ENCODE data around the gene CIC.

The CIC gene

GRCh38 chr19:42242069-42242511 is 27.0 kb upstream of the CIC start:
- peak in 5 of 42 donors; percentile 19 to 45 (median 34) for DNase-seq
- intact Hi-C loops (cut with DNase I): loop anchor here (2.0 to 10.0 kb wide), 2 partner anchors 39 to 83 kb away; partner anchors contain the start of gene MEGF8

- DNase-seq: peak; percentile 99 to 100 (median 100)
- intact Hi-C loops (cut with DNase I): loop anchor here (2.0 to 10.0 kb wide), 2 partner anchors 38 to 82 kb away; partner anchors contain the start of gene MEGF8
Observed at GRCh38 chr19:42242512-42243409, 26.3 kb upstream of the CIC start, which contains the start of gene GSK3A. TSS of gene GSK3A (minus strand) at chr19:42242602. CDS start at chr19:42242465, 137 bp downstream.

DNA sequence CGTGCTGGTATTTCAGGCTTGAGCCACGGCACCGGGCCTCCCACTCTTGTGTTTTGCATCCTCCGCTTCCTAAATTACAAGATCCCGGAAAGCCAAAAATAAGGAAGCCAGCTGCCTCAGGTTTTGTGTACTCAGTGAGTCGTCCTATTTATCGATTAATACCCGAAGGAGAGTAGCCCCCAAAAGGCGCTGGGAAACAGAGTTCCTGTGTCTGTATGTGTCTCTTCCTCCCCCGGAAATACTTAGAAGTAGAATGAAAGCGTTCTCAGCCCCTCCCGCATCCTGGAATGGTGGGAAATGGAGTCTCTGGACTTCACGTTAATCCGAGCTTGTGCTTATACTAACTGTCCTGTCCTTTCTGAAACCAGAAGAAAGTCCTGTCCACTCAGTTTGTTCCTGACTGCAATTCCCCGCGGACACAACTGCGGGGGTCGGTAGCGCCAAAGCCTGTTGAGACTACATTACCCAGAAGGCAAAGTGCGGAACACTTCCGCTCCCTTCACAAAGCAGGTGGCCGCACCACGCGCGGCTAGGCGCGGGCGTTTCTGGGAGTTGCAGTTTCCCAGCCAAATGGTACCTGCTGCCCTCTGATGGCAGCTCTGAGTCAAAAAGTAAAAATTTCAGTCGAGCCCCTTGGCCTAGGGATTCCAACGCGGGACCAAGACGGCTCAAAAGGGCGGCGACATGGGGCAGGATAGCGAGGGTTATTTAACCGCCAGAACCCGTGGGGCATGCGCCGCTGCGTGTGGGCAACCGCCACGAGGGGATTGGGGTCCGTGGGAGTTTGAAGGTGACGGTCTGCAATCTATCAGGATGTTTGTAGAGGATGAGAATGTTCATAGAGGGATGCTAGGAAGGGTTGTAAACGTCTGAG is 24.5 kb upstream of the CIC start:
- intact Hi-C loops (cut with DNase I): loop anchor here (10.0 kb wide), 1 partner anchor 80 kb away; the partner anchor contains the start of gene MEGF8

GRCh38 chr19:42245231-42245630 is 23.8 kb upstream of the CIC start:
- intact Hi-C loops (cut with DNase I): loop anchor here (10.0 kb wide), 1 partner anchor 80 kb away; the partner anchor contains the start of gene MEGF8
- peak in 3 of 42 donors; percentile 11 to 48 (median 27) for DNase-seq

More for the DNA sequence above, 24.5 kb upstream of the CIC start:
- peak; percentile 88 to 98 (median 95) for DNase-seq

GRCh38 chr19:42246143-42246921 is 22.7 kb upstream of the CIC start:
- intact Hi-C loops (cut with DNase I): loop anchor here (10.0 kb wide), 1 partner anchor 78 kb away; the partner anchor contains the start of gene MEGF8
- peak; percentile 81 to 98 (median 90) for DNase-seq

DNA sequence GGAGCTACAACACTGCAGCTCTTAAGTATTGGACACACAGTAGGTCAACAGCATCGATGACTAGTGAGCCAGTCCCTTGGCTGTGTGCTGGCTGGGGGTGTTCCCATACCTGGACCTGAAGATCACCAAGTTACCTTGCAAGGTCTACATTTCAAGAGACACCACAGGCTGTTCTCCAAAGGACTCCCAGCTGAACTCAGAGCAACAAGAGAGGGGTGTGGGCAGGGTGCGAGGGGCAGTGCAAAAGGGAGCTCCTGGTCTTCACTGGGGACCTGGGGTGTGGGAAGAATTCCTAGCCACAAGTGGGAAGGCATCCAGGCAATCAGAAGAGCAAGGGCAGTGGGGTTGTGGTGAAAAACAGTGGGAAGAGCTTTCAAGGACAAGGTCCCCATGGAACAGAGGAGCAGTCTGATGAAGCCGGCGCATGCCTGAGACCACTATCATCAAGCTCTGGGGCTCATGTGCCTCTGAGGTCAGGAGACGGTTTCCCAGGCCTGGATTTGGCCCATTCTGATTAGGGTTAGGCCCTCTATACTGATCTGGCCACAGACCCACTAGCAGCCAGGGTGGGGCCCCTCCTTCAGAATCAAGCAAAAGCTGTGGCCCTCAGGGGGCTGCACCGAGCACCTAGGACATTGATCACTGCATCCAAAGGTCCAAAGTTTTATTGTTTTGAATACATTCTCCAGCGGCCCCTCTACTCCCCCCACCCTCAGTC is 22.0 kb upstream of the CIC start:
- peak in 1 of 42 donors; percentile 45 for DNase-seq
- intact Hi-C loops (cut with DNase I): loop anchor here (10.0 kb wide), 1 partner anchor 78 kb away; the partner anchor contains the start of gene MEGF8

DNA sequence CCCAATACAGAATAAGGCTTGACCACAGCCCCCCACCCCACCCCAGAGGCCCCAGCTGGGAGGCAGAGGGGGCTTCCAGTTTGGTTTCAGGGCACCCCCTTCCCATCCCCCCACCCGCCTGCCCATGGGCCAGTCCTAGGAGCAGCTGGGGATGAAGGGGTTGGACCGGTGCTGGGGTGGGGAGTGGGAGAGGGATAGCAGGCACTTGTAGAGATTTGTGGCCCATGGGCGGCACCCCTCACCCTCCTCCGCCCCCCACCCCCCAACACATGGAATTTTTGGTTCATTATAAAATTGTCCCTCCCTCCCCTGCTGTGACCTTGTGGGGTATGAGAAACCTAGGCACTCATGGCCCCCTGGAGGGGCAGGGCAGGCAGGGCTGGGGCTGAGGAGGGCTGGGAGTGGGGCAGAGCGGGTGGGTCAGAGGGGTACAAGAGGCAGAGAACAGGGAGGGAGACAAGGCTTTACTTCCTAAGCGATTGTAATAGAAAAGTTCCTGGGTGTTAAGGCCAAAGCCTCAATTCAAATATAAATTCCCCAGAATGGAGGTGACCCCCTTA is 21.3 kb upstream of the CIC start:
- no peak for DNase-seq
- intact Hi-C loops (cut with DNase I): loop anchor here (10.0 kb wide), 1 partner anchor 77 kb away; the partner anchor contains the start of gene MEGF8

- peak in 2 of 42 donors; percentile 8 to 14 for DNase-seq
Observed at GRCh38 chr19:42248270-42249148, 20.5 kb upstream of the CIC start.

DNA sequence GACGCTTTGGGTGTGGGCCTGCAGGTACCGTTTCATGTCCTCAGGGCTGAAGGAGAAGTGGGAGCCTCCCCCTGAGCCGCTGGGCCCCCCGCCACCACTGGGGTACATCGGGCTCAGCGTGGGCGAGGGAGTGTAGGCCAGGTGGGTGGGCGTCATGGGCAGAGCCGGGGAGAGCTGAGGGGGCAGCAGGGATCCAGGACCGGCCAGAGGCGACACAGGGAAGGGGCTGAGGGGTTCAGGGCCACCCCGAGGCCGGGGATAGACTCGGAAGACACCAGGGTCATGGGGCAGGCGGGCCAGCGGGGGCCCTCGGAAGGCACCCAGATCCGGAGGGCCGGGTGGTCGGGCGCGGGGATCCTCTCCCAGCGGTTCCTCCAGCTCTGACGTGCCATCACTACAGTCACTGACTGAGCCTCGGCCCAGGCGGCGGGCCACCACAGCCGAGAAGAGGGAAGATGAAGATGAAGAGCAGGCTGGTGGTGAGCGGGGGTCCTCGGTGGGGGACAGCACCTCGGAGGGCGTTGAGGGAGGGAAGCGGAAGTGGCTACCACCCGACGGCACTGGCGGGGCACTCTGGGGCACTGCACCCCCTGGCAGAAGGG is 19.8 kb upstream of the CIC start:
- peak in 2 of 42 donors; percentile 11 to 19 for DNase-seq
- intact Hi-C loops (cut with DNase I): loop anchor here (10.0 kb wide), 1 partner anchor 76 kb away; the partner anchor contains the start of gene MEGF8

More at GRCh38 chr19:42248270-42249148, 20.5 kb upstream of the CIC start:
- intact Hi-C loops (cut with DNase I): loop anchor here (10.0 kb wide), 1 partner anchor 76 kb away; the partner anchor contains the start of gene MEGF8

- intact Hi-C loops (cut with DNase I): loop anchor here (10.0 kb wide), 1 partner anchor 75 kb away; the partner anchor contains the start of gene MEGF8
- DNase-seq: no peak
Observed at GRCh38 chr19:42249769-42250168, 19.3 kb upstream of the CIC start.

DNA sequence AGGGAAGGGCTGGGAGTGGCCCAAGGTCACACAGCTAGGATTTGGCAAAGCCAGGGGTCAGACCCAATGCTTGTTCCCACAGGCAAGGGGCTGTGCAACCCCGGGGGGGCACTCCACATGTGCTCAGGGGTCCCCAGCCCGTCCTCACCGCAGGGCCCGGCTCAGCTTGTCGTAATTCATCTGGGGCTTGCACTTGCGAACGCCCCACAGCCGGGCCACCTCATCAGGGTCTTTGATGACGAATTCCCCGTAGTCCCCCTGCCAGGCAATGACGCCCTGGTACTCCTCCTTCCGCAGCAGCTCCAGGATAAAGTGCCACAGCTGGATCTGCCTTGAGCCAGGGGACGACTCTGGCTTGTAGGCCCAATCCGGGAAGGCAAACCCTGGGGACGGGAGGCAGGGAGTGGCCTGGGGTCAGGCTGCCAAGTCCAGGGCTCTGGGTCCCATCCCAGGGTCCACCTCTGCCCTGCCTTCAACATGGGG is 18.8 kb upstream of the CIC start:
- intact Hi-C loops (cut with DNase I): no loop called here
- peak in 4 of 42 donors; percentile 11 to 43 (median 29) for DNase-seq

DNA sequence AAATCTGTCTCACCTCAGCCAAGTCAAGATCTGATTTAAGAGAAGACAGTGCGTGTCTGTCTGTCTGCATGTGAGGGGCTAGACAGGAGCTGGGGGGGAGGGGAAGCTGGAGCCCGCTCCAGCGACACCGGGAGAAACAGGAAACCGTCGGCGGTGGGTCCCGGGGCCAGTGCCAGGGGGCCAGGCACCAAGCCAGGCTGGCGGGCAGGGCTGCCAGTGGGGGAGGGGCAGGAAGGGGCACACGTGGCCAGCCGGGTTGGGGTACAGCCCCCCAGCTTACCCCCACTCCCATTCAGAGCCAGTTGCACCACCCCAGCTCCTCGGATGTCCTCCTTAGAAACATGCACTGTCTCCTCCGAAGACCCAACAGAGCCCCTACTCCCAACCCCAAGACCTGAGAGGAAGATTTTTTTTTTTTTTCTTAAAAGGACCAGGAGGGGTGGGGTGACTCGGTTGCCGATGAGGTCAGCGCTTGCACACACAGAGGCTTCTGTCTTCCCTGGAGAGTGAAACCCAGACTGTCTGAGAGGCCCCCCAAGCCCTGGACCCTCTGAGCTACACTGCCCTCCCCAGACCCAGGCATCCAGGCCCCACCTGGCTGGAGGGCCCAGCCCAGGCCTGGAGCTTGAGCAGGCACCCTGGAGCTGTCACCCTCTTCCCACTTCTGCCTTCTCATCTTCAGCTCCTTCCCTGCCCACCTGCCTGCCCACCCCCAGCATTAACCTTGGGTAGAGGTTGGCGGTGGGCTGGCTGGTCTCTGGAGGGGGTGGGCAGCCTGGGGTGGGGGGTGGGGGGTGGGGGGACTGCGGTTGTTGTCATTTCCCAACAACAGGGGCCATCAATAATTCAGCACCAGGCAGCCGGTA is 18.2 kb upstream of the CIC start:
- intact Hi-C loops (cut with DNase I): no loop called here
- DNase-seq: peak in 33 of 42 donors; percentile 29 to 79 (median 63)

DNA sequence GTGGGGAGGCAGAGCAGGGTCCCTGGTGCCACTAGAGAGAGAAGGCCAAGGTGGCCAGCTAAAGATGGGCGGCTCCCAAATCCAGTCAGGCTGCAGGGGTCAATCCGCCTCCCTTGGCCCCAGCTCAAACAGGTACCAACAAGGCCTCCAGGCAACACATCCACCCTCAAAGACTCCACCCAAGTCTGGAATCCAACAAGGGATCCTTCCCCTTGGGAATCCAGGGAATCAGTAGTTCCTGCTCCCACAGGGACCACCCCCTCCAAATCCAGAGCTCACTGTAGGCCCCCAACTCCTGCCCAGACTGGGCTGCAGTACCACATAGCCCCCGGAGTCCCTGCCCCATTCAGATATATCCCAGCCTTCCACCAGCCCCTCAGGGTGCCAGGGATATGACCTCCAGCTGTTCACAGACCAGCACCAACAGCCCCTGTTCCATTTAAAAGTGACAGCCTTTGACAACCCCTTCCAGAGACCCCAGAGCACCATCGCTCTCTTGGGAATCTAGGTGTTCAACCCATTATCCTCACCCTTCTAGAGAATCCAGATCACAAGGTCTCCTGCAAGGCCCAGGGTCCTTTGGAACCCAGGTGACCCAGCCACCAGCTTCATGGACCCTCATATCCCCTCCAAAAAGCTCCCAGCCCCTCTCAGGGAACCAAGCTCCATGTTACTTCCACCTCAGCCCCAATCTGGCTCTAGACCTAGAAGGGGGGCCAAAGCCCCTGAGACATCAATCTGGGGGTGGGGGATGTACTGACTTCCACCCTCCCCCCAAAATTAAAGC is 17.3 kb upstream of the CIC start:
- intact Hi-C loops (cut with DNase I): loop anchor here (2.0 kb wide), 1 partner anchor 29 kb away; no protein-coding TSS in a partner anchor
- DNase-seq: peak in 3 of 42 donors; percentile 7 to 13 (median 11)

Data from head of caudate nucleus (tissue), 42 donors.